ENCODE data around the gene IQGAP3.

IQGAP3 gene

GRCh38 chr1:156480016-156480370 lies 92.4 kb downstream of the IQGAP3 start:
- DNase-seq: no peak

DNA sequence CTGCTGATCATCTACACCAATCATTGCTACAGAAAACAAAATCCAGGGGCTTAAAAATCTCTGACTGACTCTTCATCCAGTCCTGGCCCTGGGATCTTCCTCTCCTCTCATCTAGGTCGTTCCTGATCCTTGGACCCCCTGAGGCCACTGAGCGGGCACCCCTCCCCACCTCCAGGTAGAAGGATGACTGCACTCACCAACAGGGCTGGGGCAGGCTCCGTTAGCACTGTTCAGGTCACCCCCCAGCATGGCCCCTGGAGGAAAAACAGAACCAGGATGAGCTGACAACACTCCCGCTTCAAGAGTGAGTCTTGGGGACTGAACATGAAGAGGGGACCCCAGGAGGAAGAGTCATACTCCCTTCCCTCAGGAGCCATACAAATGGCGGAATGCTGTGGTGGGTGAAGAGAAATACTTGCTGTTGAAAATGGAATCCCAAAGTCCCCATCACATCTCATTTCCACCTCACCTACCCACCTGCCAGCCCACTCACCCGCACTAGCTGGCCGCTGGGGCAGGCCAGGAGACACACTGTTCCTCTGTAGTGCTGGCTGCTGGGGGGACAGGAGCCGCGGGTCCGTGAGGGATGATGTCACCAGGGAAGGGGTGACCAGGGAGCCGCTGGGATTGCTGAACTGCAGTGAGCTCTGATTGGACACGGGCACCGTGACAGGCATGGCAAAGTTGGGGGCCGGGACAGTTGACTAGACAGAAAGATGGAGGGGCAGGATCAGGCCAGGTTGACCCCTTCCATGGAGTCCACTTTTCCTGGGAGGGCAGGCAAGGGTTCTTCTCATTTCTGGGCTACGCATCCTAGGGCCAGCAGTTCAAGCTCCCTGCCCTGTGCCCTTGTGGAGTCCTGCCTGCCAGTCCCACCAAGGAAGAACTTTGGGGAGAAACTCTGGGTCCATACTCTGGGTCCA lies 93.0 kb downstream of the IQGAP3 start:
- no peak for DNase-seq

- DNase-seq: no peak
Measured at GRCh38 chr1:156478250-156478627, 94.1 kb downstream of the IQGAP3 start.

- DNase-seq: no peak
Measured at GRCh38 chr1:156477526-156478249, 94.7 kb downstream of the IQGAP3 start.

GRCh38 chr1:156476501-156477298 lies 95.7 kb downstream of the IQGAP3 start:
- DNase-seq: no peak

GRCh38 chr1:156475568-156476500 lies 96.5 kb downstream of the IQGAP3 start:
- peak in 1 of 3 experiments; percentile 7 for DNase-seq
